CD1c-positive myeloid dendritic cell (primary cell): ENCODE measurements around the gene TJAP1.

ENCODE experiments used
- DNase-seq: peaks from one replicate; pipeline ENCODE4 v3.0.0-alpha.2; 2016; ENCODE audit errors: extremely low spot score

The TJAP1 gene

DNA sequence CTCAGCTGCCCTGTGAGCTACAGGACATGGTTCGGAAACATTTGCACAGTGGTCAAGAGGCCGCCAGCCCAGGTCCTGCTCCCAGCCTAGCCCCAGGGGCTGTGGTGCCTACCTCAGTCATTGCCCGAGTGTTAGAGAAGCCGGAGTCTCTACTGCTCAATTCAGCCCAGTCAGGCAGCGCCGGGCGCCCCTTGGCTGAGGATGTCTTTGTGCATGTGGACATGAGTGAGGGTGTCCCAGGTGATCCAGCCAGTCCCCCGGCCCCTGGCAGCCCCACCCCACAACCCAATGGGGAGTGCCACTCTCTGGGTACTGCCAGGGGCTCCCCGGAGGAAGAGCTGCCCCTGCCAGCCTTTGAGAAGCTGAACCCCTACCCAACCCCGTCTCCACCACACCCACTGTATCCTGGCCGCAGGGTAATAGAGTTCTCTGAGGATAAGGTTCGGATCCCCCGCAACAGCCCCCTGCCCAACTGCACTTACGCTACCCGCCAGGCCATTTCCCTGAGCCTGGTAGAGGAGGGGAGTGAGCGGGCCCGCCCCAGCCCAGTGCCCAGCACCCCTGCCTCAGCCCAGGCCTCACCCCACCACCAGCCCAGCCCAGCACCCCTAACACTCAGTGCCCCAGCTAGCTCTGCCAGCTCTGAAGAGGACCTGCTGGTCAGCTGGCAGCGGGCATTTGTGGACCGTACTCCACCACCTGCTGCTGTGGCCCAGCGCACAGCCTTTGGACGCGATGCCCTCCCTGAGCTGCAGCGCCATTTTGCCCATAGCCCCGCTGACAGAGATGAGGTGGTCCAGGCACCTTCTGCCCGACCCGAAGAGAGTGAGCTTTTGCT lies 27.6 kb downstream of the TJAP1 start:
- DNase-seq, result no peak

DNA sequence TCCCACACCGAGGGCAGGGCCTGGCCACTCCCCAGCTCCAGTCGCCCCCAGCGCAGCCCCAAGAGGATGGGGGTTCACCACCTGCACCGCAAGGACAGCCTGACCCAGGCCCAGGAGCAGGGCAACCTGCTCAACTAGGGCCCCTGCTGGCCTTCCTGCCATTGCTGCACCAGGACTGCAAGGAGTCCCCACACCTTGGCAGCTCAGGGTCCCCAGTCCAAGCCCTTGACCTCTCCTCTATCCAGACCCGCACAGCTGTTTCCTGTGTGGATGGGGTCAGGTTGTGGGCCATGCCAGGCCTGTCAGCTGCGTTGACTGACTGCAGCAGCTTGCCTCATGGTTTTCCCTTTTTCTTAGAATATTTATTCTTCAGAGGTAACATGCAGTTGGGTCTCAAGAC lies 28.3 kb downstream of the TJAP1 start:
- DNase-seq, result no peak

DNA sequence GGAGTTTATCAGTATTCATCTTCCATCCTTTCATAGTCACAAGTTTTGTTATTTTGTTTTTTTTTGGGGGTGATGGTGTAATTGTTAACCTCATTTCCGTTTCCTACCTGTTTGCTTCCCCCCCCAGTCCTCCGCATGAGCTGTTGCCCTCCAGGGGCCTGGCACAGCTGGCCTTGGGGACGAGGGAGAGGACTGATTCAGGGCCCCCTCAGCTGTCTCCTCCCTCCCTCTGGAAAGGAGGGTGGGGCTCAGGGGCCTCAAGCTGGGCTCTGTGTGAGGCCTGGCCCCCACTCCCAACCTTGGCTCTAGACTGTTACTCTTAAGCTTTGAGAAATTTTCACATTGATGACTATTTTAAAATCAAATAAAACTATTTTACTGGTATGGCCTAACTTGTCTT lies 28.8 kb downstream of the TJAP1 start:
- DNase-seq, result no peak

DNA sequence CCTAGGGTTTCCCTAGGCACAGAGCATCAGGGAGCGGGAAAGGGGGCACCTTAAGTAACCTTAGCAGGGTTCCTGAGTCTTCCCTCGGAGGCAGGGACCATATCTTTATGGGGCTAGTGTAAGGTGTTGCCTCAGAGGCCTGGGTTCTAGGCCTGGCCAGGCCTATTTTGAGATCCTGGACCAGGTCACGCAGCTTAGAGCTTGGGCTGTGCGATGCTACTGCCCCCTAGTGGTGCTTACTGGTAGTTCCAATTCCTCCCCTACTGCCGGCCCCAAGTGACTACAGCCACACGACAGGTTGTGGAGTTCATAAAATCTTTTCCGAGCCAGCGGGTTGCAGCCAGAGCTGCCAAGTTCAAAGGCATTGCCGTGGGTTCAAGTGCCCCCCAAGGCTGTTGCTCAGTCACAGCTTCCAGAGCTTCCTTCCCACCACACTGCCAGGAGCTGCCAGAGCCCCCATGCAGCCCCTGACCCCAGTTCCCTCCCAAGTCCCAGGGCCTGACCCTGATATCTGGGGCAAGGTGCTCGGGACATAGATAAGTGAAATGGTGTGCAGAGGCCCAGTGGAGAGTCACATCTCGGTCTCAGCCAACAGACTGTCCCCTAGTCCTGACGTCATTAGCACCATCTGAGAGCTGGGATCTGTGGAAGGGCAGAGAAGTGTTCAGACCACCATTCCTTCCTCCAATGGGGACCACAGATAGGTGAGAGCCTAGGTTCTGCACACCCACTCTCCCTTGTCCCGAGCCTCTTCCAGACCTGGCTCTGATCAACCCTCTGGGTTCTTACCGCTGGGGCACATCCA lies 29.5 kb downstream of the TJAP1 start:
- peak; percentile 88 for DNase-seq

DNA sequence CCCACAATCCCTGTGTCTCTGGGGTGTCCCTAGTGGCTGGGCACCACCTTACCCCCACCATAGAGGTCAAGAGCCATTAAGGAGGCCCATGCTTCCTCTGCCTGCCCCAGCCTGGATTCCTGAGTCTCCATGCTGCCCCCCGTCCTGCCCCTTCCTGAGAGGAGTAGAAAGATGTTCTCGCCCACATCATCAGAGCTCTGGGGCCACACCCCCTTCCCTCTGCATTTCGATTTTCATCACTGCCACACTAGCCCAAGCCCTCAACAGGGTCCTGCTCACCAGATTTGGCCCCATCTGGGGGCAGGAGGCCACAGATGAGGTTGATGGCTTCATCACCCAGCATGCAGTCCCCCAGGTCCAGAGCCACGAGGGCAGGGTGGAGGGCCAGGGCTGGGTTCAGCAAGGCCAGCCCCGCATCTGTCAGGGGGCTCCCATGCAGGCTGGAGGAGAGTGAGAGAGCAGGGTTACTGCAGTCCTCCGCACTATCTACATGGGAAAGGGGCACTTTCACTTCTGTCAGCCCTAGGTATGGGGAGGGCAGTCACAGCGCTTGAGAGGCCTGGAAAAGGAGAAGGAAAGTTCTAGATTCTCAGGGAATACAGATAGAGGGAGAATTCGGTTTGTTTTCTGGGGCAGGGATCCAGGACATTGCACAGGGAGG lies 31.2 kb downstream of the TJAP1 start:
- DNase-seq, result peak; percentile 9

DNA sequence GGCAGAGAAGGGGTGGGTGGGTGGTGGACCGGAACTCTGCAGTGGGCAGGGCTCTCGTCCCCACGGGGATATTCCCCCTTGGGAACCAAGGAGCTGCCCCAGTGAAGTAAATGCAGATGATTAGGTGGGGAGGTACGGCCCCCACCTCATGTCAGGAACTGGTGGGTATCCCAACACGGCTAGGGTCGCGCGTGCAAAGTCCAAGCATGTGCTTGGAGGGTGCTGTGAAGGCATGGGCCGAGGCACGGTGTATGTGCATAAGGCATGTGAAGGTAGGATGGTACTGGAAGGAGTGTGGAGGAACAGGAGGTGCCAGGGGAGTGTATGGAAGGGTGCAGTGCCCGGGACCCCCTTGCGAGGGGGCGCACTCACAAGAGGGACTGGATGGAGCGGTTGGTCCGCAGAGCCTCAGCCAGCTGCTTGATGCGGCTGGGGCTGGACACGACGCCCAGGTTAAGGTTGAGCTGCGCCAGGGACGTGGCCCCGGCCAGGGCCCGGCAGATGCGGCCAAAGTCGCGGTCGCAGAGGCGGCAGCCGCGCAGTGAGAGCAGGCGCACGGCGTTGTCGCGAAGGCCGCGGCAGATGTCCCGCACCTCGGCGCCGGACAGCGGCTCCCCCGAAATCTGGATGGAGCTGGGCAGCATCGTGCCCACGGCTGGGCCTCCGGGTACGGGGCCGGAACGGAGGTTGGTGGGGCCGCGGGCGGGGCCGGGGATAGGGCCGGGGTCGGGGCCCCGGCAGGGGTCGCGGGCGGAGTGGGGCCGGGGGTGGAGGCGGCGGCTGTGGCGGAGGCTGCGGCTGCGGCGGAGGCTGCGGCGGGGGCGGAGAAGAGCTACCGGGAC lies 32.0 kb downstream of the TJAP1 start:
- DNase-seq, result peak; percentile 24

DNA sequence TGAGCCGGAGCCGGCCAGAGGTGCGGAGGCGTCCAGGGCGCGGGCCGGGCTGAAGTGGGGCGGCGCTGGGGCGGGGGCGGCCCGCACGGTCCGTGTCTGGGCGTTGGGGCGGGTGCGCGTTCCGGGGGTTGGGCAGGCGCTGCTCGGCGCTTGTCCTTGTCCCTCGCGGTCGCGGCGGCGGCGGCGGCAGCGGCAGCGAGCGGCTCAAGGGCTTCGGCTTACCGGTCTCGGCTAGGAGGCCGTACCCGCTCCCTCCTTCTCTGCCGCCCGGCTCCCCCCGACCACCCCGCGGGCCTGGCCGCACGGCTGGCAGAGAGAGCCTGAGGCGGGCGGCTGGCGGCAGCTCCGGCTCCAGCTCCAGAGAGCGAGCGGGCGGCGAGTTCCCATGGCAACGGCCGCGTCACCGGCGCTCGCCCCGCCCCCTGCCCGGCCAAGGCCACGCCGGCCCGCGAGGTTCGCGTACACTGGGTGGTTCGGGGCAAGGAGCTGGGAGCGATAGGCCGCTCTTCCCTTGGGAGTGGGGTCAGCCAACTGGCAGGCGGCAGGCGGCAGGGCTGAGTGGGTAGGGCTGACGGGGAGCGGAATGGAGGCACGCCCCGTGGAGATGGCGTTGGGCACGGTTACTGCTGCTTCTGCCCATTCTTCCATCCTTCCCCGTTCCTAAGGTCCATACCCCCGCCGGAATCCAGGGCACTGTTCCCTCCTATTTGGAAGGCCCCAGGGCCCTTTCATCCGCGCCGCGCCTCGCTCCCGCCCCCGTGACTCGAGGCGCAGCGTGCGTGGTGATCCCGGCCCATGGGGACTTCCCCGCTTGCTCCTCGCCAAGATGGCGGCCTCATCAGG lies 32.8 kb downstream of the TJAP1 start, which contains the start of gene LRRC73:
LRRC73 (minus strand) TSS at position 363 of the 843 bp plus-strand sequence. CDS start 561 bp downstream, outside the sequence.
- peak; percentile 89 for DNase-seq

DNA sequence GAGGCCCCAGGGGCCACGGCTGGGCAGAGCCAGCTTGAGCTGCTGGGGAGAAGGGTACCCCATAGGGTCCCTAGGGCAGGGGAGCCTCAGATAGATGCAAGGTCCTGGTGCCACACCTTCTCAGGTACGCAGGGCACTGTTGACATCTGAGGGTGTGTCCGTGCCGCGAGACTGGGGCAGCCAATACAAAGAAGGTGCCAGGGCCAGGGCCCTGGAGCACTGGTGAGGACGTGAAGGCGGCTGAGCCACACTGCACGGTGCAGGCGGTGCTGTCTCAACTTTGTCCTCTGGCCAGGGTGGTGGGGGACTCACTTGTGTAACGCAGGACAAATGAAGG lies 33.4 kb downstream of the TJAP1 start:
- DNase-seq, result no peak

DNA sequence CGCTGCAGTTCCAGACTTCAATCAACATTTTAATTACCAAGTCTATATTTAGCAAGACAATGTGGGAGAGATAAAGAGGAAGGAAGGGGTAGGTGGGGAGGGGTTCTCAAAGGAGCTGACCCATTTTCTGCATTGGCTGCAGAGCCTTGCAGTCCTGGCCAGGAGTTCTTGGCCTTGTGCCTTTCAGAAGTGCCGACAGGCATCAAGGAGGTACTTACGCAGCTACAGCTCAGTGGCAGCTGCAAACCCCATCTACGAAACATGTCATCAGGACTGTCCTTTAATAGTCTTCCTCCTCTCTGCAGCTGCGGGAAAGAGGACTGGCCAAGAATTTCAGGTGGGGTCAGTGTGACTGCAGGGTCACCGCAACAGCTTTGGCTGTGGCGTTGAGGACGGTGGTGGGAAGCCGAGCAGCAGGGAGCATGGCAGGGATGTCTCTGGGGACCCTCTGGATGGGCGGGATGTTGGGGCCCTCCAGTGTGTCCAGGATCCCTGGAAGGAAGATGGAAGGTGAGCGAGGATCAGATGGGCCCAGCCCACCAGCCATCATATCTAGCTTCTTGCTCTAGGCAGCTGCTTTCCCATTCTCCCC lies 34.5 kb downstream of the TJAP1 start:
- no peak for DNase-seq

DNA sequence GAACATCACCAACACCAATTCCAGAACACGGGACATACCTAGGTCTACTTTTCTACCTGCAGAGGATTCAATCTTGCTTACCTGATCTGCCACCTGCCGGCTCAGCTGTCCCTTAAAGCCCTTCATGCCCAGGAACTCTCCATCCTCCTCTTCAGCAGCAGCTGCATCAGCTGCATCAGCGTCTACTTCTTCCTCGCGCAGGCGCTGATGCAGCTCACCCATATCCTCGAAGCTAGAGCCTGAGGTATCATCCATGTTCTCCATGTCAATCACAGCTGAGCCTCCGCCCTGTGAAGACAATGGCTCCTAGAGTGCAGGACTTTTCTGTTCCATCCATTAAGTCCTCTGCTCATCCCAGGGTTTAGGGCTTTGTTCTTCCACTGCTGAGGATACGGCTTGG lies 38.4 kb downstream of the TJAP1 start:
- no peak for DNase-seq

DNA sequence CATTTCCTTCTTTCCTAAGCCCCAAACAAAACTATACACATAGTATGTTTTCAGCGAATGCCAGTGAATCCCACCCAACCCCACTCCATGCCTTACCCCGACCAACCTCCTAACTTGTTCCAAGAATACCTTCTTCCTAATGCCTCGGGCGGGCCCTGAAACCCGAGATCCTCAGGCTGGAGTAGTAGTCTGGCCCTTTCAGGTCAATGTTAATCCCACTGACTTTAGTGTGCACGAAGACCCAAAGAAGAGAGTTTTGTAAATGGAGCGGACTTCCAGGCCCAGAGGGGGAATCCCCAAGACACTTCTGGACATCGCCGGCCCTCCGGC lies 39.0 kb downstream of the TJAP1 start:
- no peak for DNase-seq

DNA sequence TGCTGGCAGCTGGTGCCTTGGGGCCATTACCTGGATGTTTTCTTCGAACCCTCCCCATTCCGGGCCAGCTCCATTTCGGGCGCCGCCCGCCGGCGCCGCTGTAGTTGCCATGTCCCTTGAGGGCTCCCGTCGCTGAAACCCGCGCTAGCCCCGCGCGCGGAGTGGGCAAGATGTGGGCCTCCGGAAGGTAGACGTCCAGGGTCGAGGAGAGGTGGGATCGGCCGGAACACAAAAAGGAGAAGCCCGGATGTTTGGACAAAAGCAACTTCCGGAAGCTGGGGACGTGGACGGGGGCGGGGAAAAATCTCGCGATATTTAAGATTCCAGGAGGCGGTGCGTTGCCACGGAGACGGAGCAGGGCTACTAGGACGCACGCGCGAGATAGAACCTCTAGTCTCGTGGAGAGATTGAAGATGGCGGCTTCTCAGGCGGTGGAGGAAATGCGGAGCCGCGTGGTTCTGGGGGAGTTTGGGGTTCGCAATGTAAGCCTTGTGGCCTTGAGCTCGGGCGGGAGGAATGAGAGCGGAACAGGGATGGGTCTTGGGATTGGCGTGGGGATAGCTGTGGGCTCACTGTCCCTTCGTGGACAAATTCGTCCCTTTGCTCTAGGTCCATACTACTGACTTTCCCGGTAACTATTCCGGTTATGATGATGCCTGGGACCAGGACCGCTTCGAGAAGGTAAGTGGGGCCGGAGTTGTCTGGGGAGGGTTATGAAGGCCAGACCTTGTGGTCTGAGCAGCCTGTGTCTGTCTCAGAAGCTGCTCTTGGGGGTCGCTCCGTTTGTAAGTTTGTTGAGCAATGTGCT lies 39.5 kb downstream of the TJAP1 start, which contains the start of the genes POLR1C and YIPF3:
POLR1C (plus strand) TSS at position 393 of the 808 bp plus-strand sequence; CDS start at position 414, 21 bp downstream.
YIPF3 (minus strand) TSS at position 230 of the 808 bp plus-strand sequence; CDS start at position 111, 119 bp downstream.
- peak; percentile 100 for DNase-seq

DNA sequence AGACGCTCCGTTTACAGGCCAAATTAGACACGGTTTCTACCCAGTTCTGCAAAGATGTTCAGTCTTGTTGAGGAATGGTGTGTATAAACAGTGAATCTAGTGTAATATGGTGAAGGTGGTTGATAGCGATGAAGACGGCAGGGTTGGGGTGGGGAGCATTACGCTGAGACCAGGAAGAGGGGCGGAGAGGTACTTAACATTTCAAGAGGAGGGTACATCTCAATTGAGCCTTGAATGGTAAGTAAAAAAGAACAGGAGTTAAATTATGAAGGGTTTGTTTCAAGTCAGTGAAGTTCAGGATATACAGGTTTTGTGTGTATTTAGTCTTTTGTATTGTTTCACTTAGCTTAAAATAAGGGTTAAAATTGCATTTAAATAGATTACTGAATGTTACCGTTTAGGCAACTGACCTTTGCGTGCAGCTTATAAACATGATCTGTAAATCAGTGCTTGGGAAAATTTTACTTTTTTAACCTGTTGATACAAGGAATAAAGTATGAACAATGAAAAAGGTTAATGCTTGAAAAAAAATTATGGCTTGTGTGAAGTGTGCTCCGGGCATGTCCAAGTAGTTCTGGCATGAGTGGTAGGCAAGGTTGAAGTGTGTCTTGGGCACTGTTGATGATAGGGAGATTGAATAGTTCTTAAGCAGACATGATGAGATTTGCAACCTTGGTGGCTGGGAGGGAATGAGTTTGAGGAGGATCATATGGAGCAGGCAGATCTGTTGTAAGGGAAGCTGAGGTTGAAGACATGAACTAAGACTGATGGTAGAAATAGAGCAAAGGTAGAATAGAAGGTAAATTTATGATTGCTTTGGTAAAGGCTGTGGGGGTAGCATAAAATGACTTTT lies 40.4 kb downstream of the TJAP1 start:
- DNase-seq, result no peak

DNA sequence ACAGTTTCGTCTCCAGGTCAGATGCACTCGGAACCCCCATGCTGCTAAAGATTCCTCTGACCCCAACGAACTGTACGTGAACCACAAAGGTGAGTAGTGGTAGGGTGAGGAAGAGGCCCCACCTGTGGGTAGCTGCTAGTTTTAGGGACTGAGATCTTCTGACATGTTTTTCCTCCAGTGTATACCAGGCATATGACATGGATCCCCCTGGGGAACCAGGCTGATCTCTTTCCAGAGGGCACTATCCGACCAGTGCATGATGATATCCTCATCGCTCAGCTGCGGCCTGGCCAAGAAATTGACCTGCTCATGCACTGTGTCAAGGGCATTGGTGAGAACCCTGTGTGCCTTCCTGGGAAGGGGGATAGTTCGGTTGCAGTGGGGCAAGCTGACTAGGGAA lies 42.7 kb downstream of the TJAP1 start:
- DNase-seq, result no peak

DNA sequence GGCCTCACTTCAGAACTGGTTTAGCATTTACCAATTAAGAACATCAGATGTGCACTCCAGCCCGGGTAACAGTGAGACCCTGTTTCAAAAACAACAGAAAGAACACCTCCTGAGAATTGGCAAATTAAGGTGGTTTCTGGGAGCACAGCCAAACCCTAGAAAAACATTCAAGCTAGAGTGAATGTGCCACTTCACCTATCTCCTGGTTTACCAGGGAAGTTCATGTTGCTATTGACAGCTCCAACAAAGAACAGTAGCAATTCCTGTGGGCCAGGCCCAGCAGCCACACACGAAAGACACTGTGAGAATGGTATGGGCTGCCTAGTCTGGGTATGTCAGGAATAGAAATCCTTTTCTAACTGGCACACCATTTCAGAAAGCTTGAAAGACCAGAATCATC lies 44.5 kb downstream of the TJAP1 start:
- DNase-seq, result no peak

DNA sequence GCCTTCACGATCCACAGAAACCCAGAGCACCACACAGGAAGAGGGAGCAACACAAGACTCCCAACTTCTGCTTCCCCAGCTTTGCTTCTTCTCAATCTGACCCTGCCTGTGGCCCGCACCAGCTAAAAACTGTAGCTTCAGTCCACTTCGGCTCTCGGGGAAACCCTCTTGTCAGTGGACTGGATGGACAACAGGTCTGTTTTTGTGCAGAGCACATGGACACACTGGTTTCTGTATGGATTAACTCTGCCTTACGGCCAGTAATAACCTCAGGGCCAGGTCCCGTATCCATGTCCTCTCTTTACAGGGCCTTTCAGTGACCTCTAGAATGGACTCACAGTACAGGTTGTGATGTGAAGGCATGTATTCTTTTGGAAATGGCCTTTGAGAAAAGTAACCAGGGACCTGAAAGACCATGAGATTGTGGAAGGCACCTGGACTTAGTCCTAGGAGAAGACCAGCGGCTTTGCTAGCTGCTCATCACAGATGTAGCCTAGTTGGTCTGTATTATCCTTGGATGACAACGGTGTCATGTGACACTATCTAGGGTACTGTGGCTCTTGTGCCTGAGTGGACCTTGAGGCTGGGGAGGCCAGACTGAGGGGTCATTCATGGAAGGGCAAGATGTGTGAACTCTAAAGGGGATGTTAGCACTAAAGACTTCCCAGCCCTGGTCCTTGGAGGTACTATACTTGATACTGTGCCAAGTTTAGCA lies 45.3 kb downstream of the TJAP1 start:
- DNase-seq, result no peak

DNA sequence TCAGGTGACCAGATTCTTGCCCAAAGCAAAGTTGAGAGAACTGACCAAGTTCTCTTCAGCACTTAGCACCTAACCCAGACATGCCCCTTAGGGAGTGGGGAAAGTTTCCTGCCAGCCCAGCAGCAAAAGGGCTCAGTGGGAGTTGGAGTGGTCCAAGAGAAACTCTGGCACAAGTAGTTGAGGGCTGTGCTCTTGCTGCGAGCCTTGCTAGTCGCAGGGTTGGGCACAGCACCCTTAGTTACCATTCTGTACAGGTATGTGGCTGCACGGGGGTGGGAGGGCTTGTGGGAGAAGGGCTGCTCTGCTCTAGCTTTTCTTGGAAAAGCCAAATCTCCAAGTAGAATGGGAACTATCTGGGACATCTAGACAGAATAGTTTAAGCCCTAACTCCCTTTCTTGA lies 45.9 kb downstream of the TJAP1 start:
- DNase-seq, result no peak

DNA sequence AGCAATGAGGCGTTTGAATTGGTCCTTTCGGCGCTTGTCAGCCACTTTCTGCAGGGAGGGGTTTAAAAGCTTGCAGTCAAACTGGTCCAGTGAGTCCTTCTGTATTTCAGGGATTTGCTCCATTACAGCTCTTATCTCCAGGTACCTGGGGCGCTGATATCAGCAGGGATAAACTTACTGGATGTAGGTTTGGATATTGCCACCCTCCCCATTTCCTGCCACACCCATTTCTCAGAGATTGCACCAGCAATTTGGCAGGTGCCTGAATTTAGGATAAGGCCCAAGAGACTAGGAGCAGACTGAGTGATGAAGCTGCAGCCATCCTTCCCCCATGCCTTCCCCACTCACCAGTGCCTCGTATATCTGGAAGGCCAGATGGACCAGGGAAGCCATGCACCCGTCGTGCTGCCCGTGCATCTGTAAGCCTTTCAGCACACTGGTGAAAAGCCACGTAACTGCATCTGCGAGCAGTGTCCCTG lies 47.2 kb downstream of the TJAP1 start:
- DNase-seq, result no peak
